Measurements from ENCODE around the gene UBXN11. TPM values are rescaled to one million over a fixed set of nuclear protein-coding genes. Genes with fewer than 3 reads are reported as not detected.

Gene UBXN11
- total RNA-seq, 1 donor = 5.6 TPM

- no peak for DNase-seq (ENCODE audit: low read depth)
- no peak overlapping the region for H3K4me3 ChIP-seq (ENCODE audit: low read depth, low read length)
- no peak for TF ChIP-seq CTCF (IDR thresholded peaks at IDR 0.05; ENCODE audit: insufficient read depth, low read depth, low read length)
Measured at GRCh38 chr1:26289158-26290059, 17.0 kb downstream of the UBXN11 start.

- H3K4me3 ChIP-seq (ENCODE audit: low read depth, low read length) = no peak overlapping the region
- DNase-seq (ENCODE audit: low read depth) = no peak
- TF ChIP-seq CTCF (IDR thresholded peaks at IDR 0.05; ENCODE audit: insufficient read depth, low read depth, low read length) = no peak
Measured at GRCh38 chr1:26288311-26288941, 18.0 kb downstream of the UBXN11 start.

- no peak overlapping the region for H3K4me3 ChIP-seq (ENCODE audit: low read depth, low read length)
- TF ChIP-seq CTCF (IDR thresholded peaks at IDR 0.05; ENCODE audit: insufficient read depth, low read depth, low read length) = no peak
- no peak for DNase-seq (ENCODE audit: low read depth)
Measured at GRCh38 chr1:26287811-26288210, 18.6 kb downstream of the UBXN11 start.

GRCh38 chr1:26287033-26287711 is 19.3 kb downstream of the UBXN11 start:
- no peak overlapping the region for H3K4me3 ChIP-seq (ENCODE audit: low read depth, low read length)
- DNase-seq (ENCODE audit: low read depth) = no peak
- no peak for TF ChIP-seq CTCF (IDR thresholded peaks at IDR 0.05; ENCODE audit: insufficient read depth, low read depth, low read length)

- TF ChIP-seq CTCF (IDR thresholded peaks at IDR 0.05; ENCODE audit: insufficient read depth, low read depth, low read length) = no peak
- no peak overlapping the region for H3K4me3 ChIP-seq (ENCODE audit: low read depth, low read length)
- DNase-seq (ENCODE audit: low read depth) = no peak
Measured at GRCh38 chr1:26286064-26286416, 20.4 kb downstream of the UBXN11 start.

- peak; percentile 53 for TF ChIP-seq CTCF (IDR thresholded peaks at IDR 0.05; ENCODE audit: insufficient read depth, low read depth, low read length)
- H3K4me3 ChIP-seq (ENCODE audit: low read depth, low read length) = no peak overlapping the region
- DNase-seq (ENCODE audit: low read depth) = no peak
Measured at GRCh38 chr1:26285366-26286063, 20.9 kb downstream of the UBXN11 start.
